Activated T-cell treated with anti-CD3 and anti-CD28 coated beads for 24 hours (primary cell): Measurements from ENCODE around the gene FBL.

Experiments
- DNase-seq: peaks from one replicate; pipeline ENCODE4 v3.0.0-alpha.2; 2020; ENCODE audit warnings: low read depth

FBL gene

GRCh38 chr19:39842693-39843435 lies 3.3 kb downstream of the FBL start:
- no peak for DNase-seq

- DNase-seq = no peak
Observed at GRCh38 chr19:39841041-39841440, 5.1 kb downstream of the FBL start.

GRCh38 chr19:39840492-39840891 lies 5.7 kb downstream of the FBL start:
- no peak for DNase-seq

- no peak for DNase-seq
Observed at GRCh38 chr19:39839678-39840327, 6.4 kb downstream of the FBL start.

GRCh38 chr19:39838569-39838968 lies 7.6 kb downstream of the FBL start:
- DNase-seq = no peak

GRCh38 chr19:39837978-39838377 lies 8.2 kb downstream of the FBL start:
- DNase-seq = no peak

GRCh38 chr19:39834287-39834841 lies 11.8 kb downstream of the FBL start:
- no peak for DNase-seq

- DNase-seq = peak; percentile 95
Observed at GRCh38 chr19:39833464-39834286, 12.5 kb downstream of the FBL start, which contains the start of gene DYRK1B. Gene DYRK1B, minus strand, starts transcription at chr19:39834162. Its CDS starts 2,295 bp downstream, at chr19:39831867.

- DNase-seq = no peak
Observed at GRCh38 chr19:39833160-39833463, 13.1 kb downstream of the FBL start.

GRCh38 chr19:39832341-39833083 lies 13.7 kb downstream of the FBL start:
- no peak for DNase-seq

- DNase-seq = no peak
Observed at GRCh38 chr19:39831679-39832078, 14.5 kb downstream of the FBL start.

- no peak for DNase-seq
Observed at GRCh38 chr19:39830847-39831246, 15.3 kb downstream of the FBL start.

GRCh38 chr19:39830406-39830805 lies 15.8 kb downstream of the FBL start:
- no peak for DNase-seq

- DNase-seq = no peak
Observed at GRCh38 chr19:39829702-39830275, 16.4 kb downstream of the FBL start.

GRCh38 chr19:39828654-39829032 lies 17.5 kb downstream of the FBL start:
- DNase-seq = no peak

- no peak for DNase-seq
Observed at GRCh38 chr19:39828015-39828653, 18.0 kb downstream of the FBL start.

GRCh38 chr19:39827216-39827615 lies 19.0 kb downstream of the FBL start:
- DNase-seq = no peak

- no peak for DNase-seq
Observed at GRCh38 chr19:39826311-39826945, 19.8 kb downstream of the FBL start.

- DNase-seq = no peak
Observed at GRCh38 chr19:39825531-39826076, 20.6 kb downstream of the FBL start.

GRCh38 chr19:39825093-39825463 lies 21.1 kb downstream of the FBL start:
- no peak for DNase-seq
